ENCODE data around the gene ADGRE2. TPM values are rescaled to one million over a fixed set of nuclear protein-coding genes. Genes with fewer than 3 reads are reported as not detected.

The ADGRE2 gene
- total RNA-seq, 1 donor from 2014 or later: 1.1 TPM

GRCh38 chr19:14704450-14704849 lies 73.9 kb downstream of the ADGRE2 start:
- no peaks in the 10 kb centered on the region for H3K27me3 Mint-ChIP-seq
- H3K27ac Mint-ChIP-seq: no peak overlapping the region
- H3K4me1 Mint-ChIP-seq (ENCODE audit: unreplicated experiment): no peaks in the 10 kb centered on the region
- H3K9me3 Mint-ChIP-seq: no peaks in the 10 kb centered on the region
- no peak for TF ChIP-seq CTCF (conservative IDR thresholded peaks at IDR 0.05)
- peaks cover 49% of the 10 kb centered on the region for H3K36me3 Mint-ChIP-seq
- no peak for DNase-seq (ENCODE audit: extremely low spot score, unreplicated experiment)
- H3K4me3 Mint-ChIP-seq: no peak overlapping the region

- H3K4me3 Mint-ChIP-seq: no peak overlapping the region
- no peaks in the 10 kb centered on the region for H3K4me1 Mint-ChIP-seq (ENCODE audit: unreplicated experiment)
- no peak for TF ChIP-seq CTCF (conservative IDR thresholded peaks at IDR 0.05)
- H3K27me3 Mint-ChIP-seq: no peaks in the 10 kb centered on the region
- DNase-seq (ENCODE audit: extremely low spot score, unreplicated experiment): no peak
- no peaks in the 10 kb centered on the region for H3K9me3 Mint-ChIP-seq
- H3K27ac Mint-ChIP-seq: no peak overlapping the region
- peaks cover 43% of the 10 kb centered on the region for H3K36me3 Mint-ChIP-seq
Observed at GRCh38 chr19:14703833-14704232, 74.5 kb downstream of the ADGRE2 start.

GRCh38 chr19:14700711-14701375 lies 77.5 kb downstream of the ADGRE2 start:
- TF ChIP-seq CTCF (conservative IDR thresholded peaks at IDR 0.05): no peak
- no peaks in the 10 kb centered on the region for H3K27me3 Mint-ChIP-seq
- H3K4me1 Mint-ChIP-seq (ENCODE audit: unreplicated experiment): no peaks in the 10 kb centered on the region
- peaks cover 36% of the 10 kb centered on the region for H3K36me3 Mint-ChIP-seq
- no peaks in the 10 kb centered on the region for H3K9me3 Mint-ChIP-seq
- H3K4me3 Mint-ChIP-seq: no peak overlapping the region
- DNase-seq (ENCODE audit: extremely low spot score, unreplicated experiment): no peak
- no peak overlapping the region for H3K27ac Mint-ChIP-seq

- no peak for TF ChIP-seq CTCF (conservative IDR thresholded peaks at IDR 0.05)
- Mint-ChIP-seq H3K27ac (no peak overlapping the region), H3K9me3 (no peaks in the 10 kb centered on the region), H3K4me3 (no peak overlapping the region), H3K27me3 (no peaks in the 10 kb centered on the region), H3K4me1 (ENCODE audit: unreplicated experiment) (no peaks in the 10 kb centered on the region), H3K36me3 (peaks cover 34% of the 10 kb centered on the region)
- DNase-seq (ENCODE audit: extremely low spot score, unreplicated experiment): no peak
Observed at GRCh38 chr19:14699641-14700040, 78.7 kb downstream of the ADGRE2 start.

GRCh38 chr19:14695471-14695870 lies 82.9 kb downstream of the ADGRE2 start:
- Mint-ChIP-seq H3K27ac (no peak overlapping the region), H3K4me1 (ENCODE audit: unreplicated experiment) (peaks cover 5% of the 10 kb centered on the region), H3K9me3 (no peaks in the 10 kb centered on the region), H3K27me3 (no peaks in the 10 kb centered on the region), H3K36me3 (peaks cover 16% of the 10 kb centered on the region), H3K4me3 (no peak overlapping the region)
- TF ChIP-seq CTCF (conservative IDR thresholded peaks at IDR 0.05): no peak
- no peak for DNase-seq (ENCODE audit: extremely low spot score, unreplicated experiment)
